K562 (cell line): ENCODE measurements around the gene IP6K1.

Experiments
- ATF1 ChIP-seq, 2 experiments: fragments of 450-650 bp in 1 of 2; IDR thresholded peaks; 2 replicates each; pipeline ENCODE4 v1.6.1; 2016; ENCODE audit warnings: missing compliant biosample characterization in 1 of 2, missing genetic modification characterization in 1 of 2
- EZH2 ChIP-seq: IDR thresholded peaks from 2 replicates; pipeline ENCODE4 v1.6.1; 2012; ENCODE audit warnings: low read depth, mild to moderate bottlenecking, inconsistent platforms, low read length, borderline replicate concordance
- FOXA1 ChIP-seq: fragments of 450-650 bp; IDR thresholded peaks from 2 replicates; pipeline ENCODE4 v1.6.1; 2016; ENCODE audit warnings: mild to moderate bottlenecking, borderline replicate concordance
- GATAD2B ChIP-seq: fragments of 450-650 bp; IDR thresholded peaks from 2 replicates; pipeline ENCODE4 v1.6.1; 2017; ENCODE audit warnings: mild to moderate bottlenecking, borderline replicate concordance
- KLF10 ChIP-seq: fragments of 250-450 bp; sonication (Bioruptor Pico); IDR thresholded peaks from 2 replicates; pipeline ENCODE4 v1.6.1; 2021; ENCODE audit warnings: matching md5 sums
- MCM5 ChIP-seq: fragments of 450-650 bp; IDR thresholded peaks from 2 replicates; pipeline ENCODE4 v1.6.1; 2016; ENCODE audit warnings: low read depth
- MYC ChIP-seq, 2 experiments: fragments of 250-450 bp in 1 of 2; sonication (Bioruptor Pico) in 1 of 2; IDR thresholded peaks; 2 replicates each; pipeline versions ENCODE4 v1.5.1 to v1.6.1; 2012 to 2021; ENCODE audit warnings: low read depth in 2 of 2, borderline replicate concordance in 1 of 2, improper control_type of control experiment in 1 of 2, low read length in 1 of 2, mild to moderate bottlenecking in 1 of 2, moderate library complexity in 1 of 2
- TF ChIP-seq, protein P1 (sequence below), 3 experiments: IDR thresholded peaks in 2 of 3; conservative IDR thresholded peaks in 1 of 3; 2 replicates each; pipeline ENCODE4 v1.5.1; 2011 to 2012; ENCODE audit warnings: low read length in 3 of 3, mild to moderate bottlenecking in 3 of 3, control low read depth in 2 of 3, improper control_type of control experiment in 1 of 3, inconsistent platforms in 1 of 3, low read depth in 1 of 3, mixed read lengths in 1 of 3, moderate library complexity in 1 of 3; ENCODE audit not compliant: insufficient read depth in 2 of 3
- TF ChIP-seq, protein P2 (sequence below), 2 experiments: IDR thresholded peaks; 2 replicates each; pipeline ENCODE4 v1.6.1; 2011; ENCODE audit warnings: borderline replicate concordance in 1 of 2, control low read depth in 1 of 2, low read depth in 1 of 2, low read length in 1 of 2, mild to moderate bottlenecking in 1 of 2, mixed read lengths in 1 of 2, moderate library complexity in 1 of 2; ENCODE audit not compliant: insufficient read depth in 1 of 2, insufficient read length in 1 of 2, poor library complexity in 1 of 2, severe bottlenecking in 1 of 2; ENCODE audit errors: extremely low read depth in 1 of 2
- TF ChIP-seq, protein P3 (sequence below): sonication (generic); formaldehyde crosslinking; IDR thresholded peaks from 2 replicates; pipeline ENCODE4 v1.9.0; 2022; ENCODE audit warnings: mild to moderate bottlenecking, missing genetic modification reagents
- TF ChIP-seq, protein P4 (sequence below): fragments of 250-450 bp; sonication (Bioruptor Pico); IDR thresholded peaks from 2 replicates; pipeline ENCODE4 v1.5.0; 2020; ENCODE audit warnings: mild to moderate bottlenecking

- TF ChIP-seq MCM5 (no peak), KLF10 (no peak), MYC (IDR thresholded peaks at IDR 0.05; ENCODE audit: low read depth, low read length) (no peak; the same call in none of the 2 replicates), MYC (CRISPR knock-in tag; IDR thresholded peaks at IDR 0.05; ENCODE audit: borderline replicate concordance, low read depth) (no peak), ATF1 (CRISPR knock-in tag; IDR thresholded peaks at IDR 0.05) (peak; percentile 83), ATF1 (tag; IDR thresholded peaks at IDR 0.05) (peak; percentile 98), EZH2 (no peak), FOXA1 (no peak), GATAD2B (no peak)
- TF ChIP-seq, protein P1, sequence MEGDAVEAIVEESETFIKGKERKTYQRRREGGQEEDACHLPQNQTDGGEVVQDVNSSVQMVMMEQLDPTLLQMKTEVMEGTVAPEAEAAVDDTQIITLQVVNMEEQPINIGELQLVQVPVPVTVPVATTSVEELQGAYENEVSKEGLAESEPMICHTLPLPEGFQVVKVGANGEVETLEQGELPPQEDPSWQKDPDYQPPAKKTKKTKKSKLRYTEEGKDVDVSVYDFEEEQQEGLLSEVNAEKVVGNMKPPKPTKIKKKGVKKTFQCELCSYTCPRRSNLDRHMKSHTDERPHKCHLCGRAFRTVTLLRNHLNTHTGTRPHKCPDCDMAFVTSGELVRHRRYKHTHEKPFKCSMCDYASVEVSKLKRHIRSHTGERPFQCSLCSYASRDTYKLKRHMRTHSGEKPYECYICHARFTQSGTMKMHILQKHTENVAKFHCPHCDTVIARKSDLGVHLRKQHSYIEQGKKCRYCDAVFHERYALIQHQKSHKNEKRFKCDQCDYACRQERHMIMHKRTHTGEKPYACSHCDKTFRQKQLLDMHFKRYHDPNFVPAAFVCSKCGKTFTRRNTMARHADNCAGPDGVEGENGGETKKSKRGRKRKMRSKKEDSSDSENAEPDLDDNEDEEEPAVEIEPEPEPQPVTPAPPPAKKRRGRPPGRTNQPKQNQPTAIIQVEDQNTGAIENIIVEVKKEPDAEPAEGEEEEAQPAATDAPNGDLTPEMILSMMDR (IDR thresholded peaks at IDR 0.05 in 2 of 3, conservative IDR thresholded peaks at IDR 0.05 in 1 of 3; ENCODE audit: insufficient read depth in 2 of 3, low read depth in 1 of 3, low read length in 3 of 3): no peak
- TF ChIP-seq, protein P2, sequence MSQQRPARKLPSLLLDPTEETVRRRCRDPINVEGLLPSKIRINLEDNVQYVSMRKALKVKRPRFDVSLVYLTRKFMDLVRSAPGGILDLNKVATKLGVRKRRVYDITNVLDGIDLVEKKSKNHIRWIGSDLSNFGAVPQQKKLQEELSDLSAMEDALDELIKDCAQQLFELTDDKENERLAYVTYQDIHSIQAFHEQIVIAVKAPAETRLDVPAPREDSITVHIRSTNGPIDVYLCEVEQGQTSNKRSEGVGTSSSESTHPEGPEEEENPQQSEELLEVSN (IDR thresholded peaks at IDR 0.05; ENCODE audit: borderline replicate concordance in 1 of 2, extremely low read depth in 1 of 2, insufficient read depth in 1 of 2, insufficient read length in 1 of 2, low read depth in 1 of 2, low read length in 1 of 2, poor library complexity in 1 of 2, severe bottlenecking in 1 of 2): peak in 1 of 2 experiments; percentile 40
- TF ChIP-seq, protein P3, sequence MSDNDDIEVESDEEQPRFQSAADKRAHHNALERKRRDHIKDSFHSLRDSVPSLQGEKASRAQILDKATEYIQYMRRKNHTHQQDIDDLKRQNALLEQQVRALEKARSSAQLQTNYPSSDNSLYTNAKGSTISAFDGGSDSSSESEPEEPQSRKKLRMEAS: no peak; the same call in 1 of the 2 replicates
- TF ChIP-seq, protein P4, sequence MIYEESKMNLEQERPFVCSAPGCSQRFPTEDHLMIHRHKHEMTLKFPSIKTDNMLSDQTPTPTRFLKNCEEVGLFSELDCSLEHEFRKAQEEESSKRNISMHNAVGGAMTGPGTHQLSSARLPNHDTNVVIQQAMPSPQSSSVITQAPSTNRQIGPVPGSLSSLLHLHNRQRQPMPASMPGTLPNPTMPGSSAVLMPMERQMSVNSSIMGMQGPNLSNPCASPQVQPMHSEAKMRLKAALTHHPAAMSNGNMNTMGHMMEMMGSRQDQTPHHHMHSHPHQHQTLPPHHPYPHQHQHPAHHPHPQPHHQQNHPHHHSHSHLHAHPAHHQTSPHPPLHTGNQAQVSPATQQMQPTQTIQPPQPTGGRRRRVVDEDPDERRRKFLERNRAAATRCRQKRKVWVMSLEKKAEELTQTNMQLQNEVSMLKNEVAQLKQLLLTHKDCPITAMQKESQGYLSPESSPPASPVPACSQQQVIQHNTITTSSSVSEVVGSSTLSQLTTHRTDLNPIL: no peak
Measured at GRCh38 chr3:49723628-49724551, 62.5 kb downstream of the IP6K1 start, which contains the start of gene GMPPB.
